CD14-positive monocyte (primary cell): ENCODE results near the gene WFDC1. TPM values are rescaled to one million over a fixed set of nuclear protein-coding genes. Genes with fewer than 3 reads are reported as not detected.

Experiments used
- DNase-seq, 3 donors: peaks; one replicate each; pipeline ENCODE4 v3.0.0-alpha.2; 2011 to 2022
- H2AFZ ChIP-seq: 2 replicates; pipeline ENCODE4 v1.6.0; 2012; ENCODE audit warnings: mild to moderate bottlenecking, low read depth, low read length, inconsistent platforms; ENCODE audit not compliant: insufficient read depth, poor library complexity, severe bottlenecking
- H3K27ac ChIP-seq, 2 donors: 1 replicate in 1 of 2; 2 replicates in 1 of 2; pipeline ENCODE4 v1.5.1; 2012 to 2013; ENCODE audit warnings: low read length in 2 of 2, control low read depth in 1 of 2, inconsistent platforms in 1 of 2, low read depth in 1 of 2, mild to moderate bottlenecking in 1 of 2
- H3K27me3 ChIP-seq, 2 donors: one replicate each; pipeline versions ENCODE4 v1.6.0 to v1.6.1; 2011 to 2013; ENCODE audit warnings: low read length in 2 of 2; ENCODE audit not compliant: control insufficient read depth in 2 of 2, insufficient read depth in 2 of 2
- H3K36me3 ChIP-seq, 2 donors: replicated peaks in 1 of 2; 1 replicate in 1 of 2; 2 replicates in 1 of 2; pipeline versions ENCODE4 v1.5.1 to v1.6.1; 2012 to 2013; ENCODE audit warnings: low read length in 2 of 2, control low read depth in 1 of 2, inconsistent platforms in 1 of 2, mild to moderate bottlenecking in 1 of 2; ENCODE audit not compliant: insufficient read depth in 2 of 2, control insufficient read depth in 1 of 2
- H3K4me1 ChIP-seq, 2 donors: 1 replicate in 1 of 2; 2 replicates in 1 of 2; pipeline versions ENCODE4 v1.5.1 to v1.6.1; 2012 to 2013; ENCODE audit warnings: low read length in 2 of 2, control low read depth in 1 of 2, inconsistent platforms in 1 of 2, mild to moderate bottlenecking in 1 of 2, moderate library complexity in 1 of 2; ENCODE audit not compliant: insufficient read depth in 2 of 2, control insufficient read depth in 1 of 2
- H3K4me2 ChIP-seq: replicated peaks from 2 replicates; pipeline ENCODE3; 2012; ENCODE audit warnings: low read length, moderate library complexity, mild to moderate bottlenecking; ENCODE audit not compliant: poor library complexity, severe bottlenecking; ENCODE audit errors: extremely low read depth
- H3K4me3 ChIP-seq, 3 experiments: fragments of 200-600 bp in 1 of 3; sonication (generic) in 1 of 3; replicated peaks in 1 of 3; 1 replicate in 2 of 3; 2 replicates in 1 of 3; pipeline ENCODE4 v1.5.1; 2011 to 2013; ENCODE audit warnings: low read length in 3 of 3, mild to moderate bottlenecking in 3 of 3, control low read depth in 2 of 3, low read depth in 2 of 3, inconsistent platforms in 1 of 3, moderate library complexity in 1 of 3
- H3K79me2 ChIP-seq: 2 replicates; pipeline ENCODE4 v1.6.0; 2012; ENCODE audit warnings: mild to moderate bottlenecking, control low read depth, inconsistent platforms, low read length, moderate library complexity; ENCODE audit not compliant: insufficient read depth
- H3K9ac ChIP-seq: 2 replicates; pipeline ENCODE4 v1.6.0; 2017; ENCODE audit warnings: low read length, mild to moderate bottlenecking; ENCODE audit not compliant: insufficient read depth, poor library complexity, severe bottlenecking
- H3K9me3 ChIP-seq, 2 donors: replicated peaks in 1 of 2; 1 replicate in 1 of 2; 2 replicates in 1 of 2; pipeline versions ENCODE4 v1.5.1 to v1.6.1; 2012 to 2013; ENCODE audit warnings: low read length in 2 of 2, control low read depth in 1 of 2; ENCODE audit not compliant: control insufficient read depth in 1 of 2, insufficient read depth in 1 of 2
- H4K20me1 ChIP-seq: 2 replicates; pipeline ENCODE4 v1.6.0; 2012; ENCODE audit warnings: mild to moderate bottlenecking, low read length, control low read depth, moderate library complexity; ENCODE audit not compliant: insufficient read depth
- H3K27ac Mint-ChIP-seq, 7 donors: one replicate each; pipeline ENCODE4 v1.8.0; 2020; ENCODE audit warnings: mild to moderate bottlenecking in 7 of 7, mixed read lengths in 7 of 7, moderate library complexity in 6 of 7, inconsistent platforms in 2 of 7
- H3K27me3 Mint-ChIP-seq, 3 donors: one replicate each; pipeline ENCODE4 v1.8.0; 2021 to 2022; ENCODE audit warnings: low read depth in 3 of 3, mild to moderate bottlenecking in 3 of 3, mixed read lengths in 3 of 3, moderate library complexity in 3 of 3, inconsistent platforms in 1 of 3
- H3K36me3 Mint-ChIP-seq, 2 donors: one replicate each; pipeline ENCODE4 v1.8.0; 2020; ENCODE audit warnings: mixed read lengths in 2 of 2, inconsistent platforms in 1 of 2, mild to moderate bottlenecking in 1 of 2
- H3K4me1 Mint-ChIP-seq: one replicate; pipeline ENCODE4 v1.8.0; 2020; ENCODE audit warnings: mild to moderate bottlenecking, mixed read lengths
- H3K4me3 Mint-ChIP-seq, 2 donors: one replicate each; pipeline ENCODE4 v1.8.0; 2020; ENCODE audit warnings: mild to moderate bottlenecking in 2 of 2, mixed read lengths in 2 of 2, moderate library complexity in 1 of 2
- H3K9me3 Mint-ChIP-seq, 7 donors: one replicate each; pipeline ENCODE4 v1.8.0; 2020 to 2022; ENCODE audit warnings: mixed read lengths in 7 of 7, mild to moderate bottlenecking in 6 of 7, moderate library complexity in 6 of 7, inconsistent platforms in 2 of 7
- CTCF ChIP-seq: fragments of 200-600 bp; IDR thresholded peaks from one replicate; pipeline ENCODE4 v1.8.0; 2022; ENCODE audit warnings: antibody characterized with exemption, mild to moderate bottlenecking
- WGBS: methylation state at CpG from one replicate; pipeline ENCODE4 v1.1.5; 2013; ENCODE audit warnings: missing lambda C conversion rate; ENCODE audit not compliant: insufficient coverage; 5-methylcytosine and 5-hydroxymethylcytosine counted together
- intact Hi-C, 2 donors: fragments of 100-400 bp; cut with micrococcal nuclease; formaldehyde crosslinking; loops; one replicate each; pipeline versions ENCODE4 v1.15.0 to v1.15.1; 2023
- polyA plus RNA-seq, 3 donors: library from polyadenylated mRNA; depleted of rRNA in 1 of 3; unstranded in 2 of 3; stranded (reverse) in 1 of 3; fragments of 300-500 nt in 2 of 3; fragments of >200 nt in 1 of 3; fragmentation: Illumina TruSeq in 2 of 3; gene quantifications; 1 replicate in 2 of 3; 2 replicates in 1 of 3; pipeline ENCODE4 v1.2.3, GENCODE V29; 2012 to 2021

WFDC1 gene
- polyA plus RNA-seq, 3 donors: not detected

DNA sequence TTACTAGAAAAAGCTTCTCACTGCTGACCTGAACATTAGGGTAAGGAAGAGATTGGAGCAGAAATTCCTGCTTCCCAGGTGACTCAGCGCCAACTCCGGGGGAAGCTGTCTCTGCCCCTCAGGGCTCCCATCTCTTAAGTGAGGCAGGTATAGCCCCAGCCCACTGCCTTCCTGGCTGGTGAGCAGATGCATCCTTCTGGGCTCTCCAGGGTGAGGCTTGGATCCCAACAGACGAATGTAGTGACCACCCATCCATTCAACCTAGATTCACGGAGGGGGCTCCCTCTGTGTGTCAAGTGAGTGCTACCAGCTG, 76.8 kb downstream of the WFDC1 start:
- Histone ChIP-seq H3K27ac (no peak overlapping the region), H4K20me1 (no peaks in the 10 kb centered on the region), H3K79me2 (no peaks in the 10 kb centered on the region), H3K4me3 (no peak overlapping the region), H3K36me3 (no peaks in the 10 kb centered on the region), H3K9me3 (peaks cover 0 to 21% of the 10 kb centered on the region in 2 donors), H3K27me3 (peaks cover 26 to 50% of the 10 kb centered on the region in 2 donors), H2AFZ (no peak overlapping the region), H3K9ac (no peak overlapping the region), H3K4me1 (peaks cover 9 to 15% of the 10 kb centered on the region in 2 donors), H3K4me2 (no peak overlapping the region)
- peaks cover 50 to 58% (median 57%) of the 10 kb centered on the region in 3 donors for H3K27me3 Mint-ChIP-seq
- intact Hi-C loops: no loop called here
- peaks cover 0 to 12% (median 3%) of the 10 kb centered on the region in 7 donors for H3K9me3 Mint-ChIP-seq
- H3K36me3 Mint-ChIP-seq: peaks cover 0 to 4% of the 10 kb centered on the region in 2 donors
- no peak overlapping the region for H3K4me3 Mint-ChIP-seq
- no peak for TF ChIP-seq CTCF
- peaks cover 11% of the 10 kb centered on the region for H3K4me1 Mint-ChIP-seq
- no peak for DNase-seq
- no CpG with 5 or more reads among the region's 4 CpGs for WGBS
- H3K27ac Mint-ChIP-seq: no peak overlapping the region

GRCh38 chr16:84373907-84374489, 79.3 kb downstream of the WFDC1 start:
- 88% methylated on average over 3 of the region's 10 CpGs for whole genome bisulfite sequencing
- Histone ChIP-seq H2AFZ (no peak overlapping the region), H3K36me3 (no peaks in the 10 kb centered on the region), H3K4me2 (no peak overlapping the region), H3K79me2 (no peaks in the 10 kb centered on the region), H3K9ac (no peak overlapping the region), H3K4me1 (no peaks in the 10 kb centered on the region), H3K4me3 (no peak overlapping the region), H3K27me3 (peaks cover 13 to 25% of the 10 kb centered on the region in 2 donors), H3K27ac (no peak overlapping the region), H4K20me1 (no peaks in the 10 kb centered on the region), H3K9me3 (peaks cover 0 to 7% of the 10 kb centered on the region in 2 donors)
- Mint-ChIP-seq H3K9me3 (peaks cover 0 to 2% (median 0%) of the 10 kb centered on the region in 7 donors), H3K36me3 (no peaks in the 10 kb centered on the region), H3K27ac (no peak overlapping the region), H3K27me3 (peaks cover 35 to 36% (median 36%) of the 10 kb centered on the region in 3 donors), H3K4me1 (peaks cover 2% of the 10 kb centered on the region), H3K4me3 (no peak overlapping the region)
- DNase-seq: no peak
- no peak for TF ChIP-seq CTCF
- intact Hi-C loops: no loop called here
